ENCODE data around the gene SPATS2.

- TF ChIP-seq MAX (IDR thresholded peaks at IDR 0.05; ENCODE audit: insufficient read depth, insufficient read length): no peak
- TF ChIP-seq CTCF (IDR thresholded peaks at IDR 0.05; ENCODE audit: extremely low read depth in 1 of 2, insufficient read depth in 1 of 2, low read depth in 1 of 2, low read length in 2 of 2): no peak
- TF ChIP-seq POLR2A (IDR thresholded peaks at IDR 0.05; ENCODE audit: low read depth, low read length): no peak
- no peak for TF ChIP-seq EZH2 (IDR thresholded peaks at IDR 0.05; ENCODE audit: borderline replicate concordance, low read depth, low read length, severe bottlenecking)
Measured at GRCh38 chr12:49538510-49539403, 171.5 kb downstream of the SPATS2 start, which contains the start of gene KCNH3.

All from endothelial cell of umbilical vein (primary cell).